Neural cell (in vitro differentiated cells): ENCODE results near the gene OR8J3. TPM values are rescaled to one million over a fixed set of nuclear protein-coding genes. Genes with fewer than 3 reads are reported as not detected.

Source experiments
- H2AFZ ChIP-seq: fragments of 200-600, 300-800 bp; sonication (generic), shearing (Covaris generic); 2 replicates; pipeline ENCODE4 v1.6.0; 2014; ENCODE audit warnings: low read depth, mild to moderate bottlenecking, antibody characterized with exemption, low read length, moderate library complexity
- H3F3A ChIP-seq: fragments of 200-600 bp; shearing (Covaris generic); 2 replicates; pipeline ENCODE4 v1.6.1; 2016; ENCODE audit warnings: mild to moderate bottlenecking, moderate library complexity, mixed read lengths, antibody characterized with exemption, low read length; ENCODE audit not compliant: insufficient read depth, poor library complexity, severe bottlenecking
- H3K27ac ChIP-seq: fragments of 200-600, 300-800 bp; sonication (generic), shearing (Covaris generic); 2 replicates; pipeline ENCODE4 v1.5.1; 2014; ENCODE audit warnings: mild to moderate bottlenecking, low read length, moderate library complexity
- H3K27me3 ChIP-seq: fragments of 300-800, 200-600 bp; sonication (generic), shearing (Covaris generic); 2 replicates; pipeline ENCODE4 v1.6.0; 2014; ENCODE audit warnings: mild to moderate bottlenecking, low read depth, low read length, moderate library complexity; ENCODE audit not compliant: insufficient read depth
- H3K36me3 ChIP-seq: fragments of 300-800, 200-600 bp; sonication (generic), shearing (Covaris generic); 2 replicates; pipeline ENCODE4 v1.5.1; 2014; ENCODE audit warnings: mild to moderate bottlenecking, antibody characterized with exemption, low read length, moderate library complexity; ENCODE audit not compliant: insufficient read depth
- H3K4me2 ChIP-seq: fragments of 300-800, 200-600 bp; sonication (generic), shearing (Covaris generic); 2 replicates; pipeline ENCODE4 v1.6.0; 2014; ENCODE audit warnings: mild to moderate bottlenecking, low read length
- H3K4me3 ChIP-seq: fragments of 300-800, 200-600 bp; sonication (generic), shearing (Covaris generic); 2 replicates; pipeline ENCODE4 v1.5.1; 2014; ENCODE audit warnings: mild to moderate bottlenecking, low read length, moderate library complexity
- H3K79me2 ChIP-seq: fragments of 200-600 bp; shearing (Covaris generic); replicated peaks from 2 replicates; pipeline ENCODE4 v1.6.0; 2014; ENCODE audit warnings: mild to moderate bottlenecking, low read length, moderate library complexity; ENCODE audit not compliant: insufficient read depth
- H3K9ac ChIP-seq: fragments of 300-800, 200-600 bp; sonication (generic), shearing (Covaris generic); 2 replicates; pipeline ENCODE4 v1.6.1; 2016; ENCODE audit warnings: mild to moderate bottlenecking, low read length, mixed read lengths
- H3K9me2 ChIP-seq: fragments of 200-600 bp; shearing (Covaris generic); 2 replicates; pipeline ENCODE4 v1.6.1; 2016; ENCODE audit warnings: mild to moderate bottlenecking, low read length, mixed read lengths; ENCODE audit not compliant: insufficient read depth
- H3K9me3 ChIP-seq: fragments of 200-600, 300-800 bp; sonication (generic), shearing (Covaris generic); 2 replicates; pipeline ENCODE4 v1.6.1; 2016; ENCODE audit warnings: mild to moderate bottlenecking, mixed run types, low read length, moderate library complexity, mixed read lengths
- H4K20me1 ChIP-seq: fragments of 200-600 bp; shearing (Covaris generic); 2 replicates; pipeline ENCODE4 v1.6.1; 2016; ENCODE audit warnings: mild to moderate bottlenecking, mixed run types; ENCODE audit not compliant: insufficient read depth
- EP300 ChIP-seq: fragments of 450-650 bp; conservative IDR thresholded peaks from 2 replicates; pipeline ENCODE4 v1.6.1; 2014; ENCODE audit warnings: antibody characterized with exemption, mild to moderate bottlenecking, moderate library complexity; ENCODE audit not compliant: poor library complexity, severe bottlenecking
- EZH2 ChIP-seq: fragments of 200-600, 300-800 bp; shearing (Covaris generic), sonication (generic); IDR thresholded peaks from 2 replicates; pipeline ENCODE4 v1.6.1; 2014; ENCODE audit warnings: antibody characterized with exemption, low read length, borderline replicate concordance, mild to moderate bottlenecking; ENCODE audit not compliant: insufficient read depth, poor library complexity, severe bottlenecking
- MXI1 ChIP-seq: fragments of 450-650 bp; conservative IDR thresholded peaks from 2 replicates; pipeline ENCODE4 v1.6.1; 2014; ENCODE audit warnings: antibody characterized with exemption, mild to moderate bottlenecking; ENCODE audit not compliant: poor library complexity, severe bottlenecking
- POLR2AphosphoS5 ChIP-seq: IDR thresholded peaks from 2 replicates; pipeline ENCODE4 v1.6.1; 2012
- RAD21 ChIP-seq: fragments of 450-650 bp; conservative IDR thresholded peaks from 2 replicates; pipeline ENCODE4 v1.6.1; 2014; ENCODE audit warnings: antibody characterized with exemption, mild to moderate bottlenecking, moderate library complexity
- REST ChIP-seq: IDR thresholded peaks from 2 replicates; pipeline ENCODE4 v1.6.1; 2012; ENCODE audit warnings: borderline replicate concordance
- SMC3 ChIP-seq: fragments of 450-650 bp; conservative IDR thresholded peaks from 2 replicates; pipeline ENCODE4 v1.6.1; 2014; ENCODE audit warnings: antibody characterized with exemption, mild to moderate bottlenecking, moderate library complexity; ENCODE audit not compliant: poor library complexity
- TAF1 ChIP-seq: IDR thresholded peaks from 2 replicates; pipeline ENCODE4 v1.6.1; 2012; ENCODE audit warnings: low read depth
- polyA minus RNA-seq: library from RNA; depleted of rRNA, polyadenylated mRNA; stranded (reverse); fragments of >200 nt; gene quantifications from 2 replicates; pipeline ENCODE4 v1.2.3, GENCODE V29; 2014
- polyA plus RNA-seq: library from polyadenylated mRNA; depleted of rRNA; stranded (reverse); fragments of >200 nt; gene quantifications from 2 replicates; pipeline ENCODE4 v1.2.3, GENCODE V29; 2014
- TF ChIP-seq, protein P1 (sequence below): fragments of 450-650 bp; IDR thresholded peaks from 2 replicates; pipeline ENCODE4 v1.5.1; 2014; ENCODE audit warnings: antibody characterized with exemption, mild to moderate bottlenecking, moderate library complexity; ENCODE audit not compliant: poor library complexity, severe bottlenecking

Gene OR8J3, protein sequence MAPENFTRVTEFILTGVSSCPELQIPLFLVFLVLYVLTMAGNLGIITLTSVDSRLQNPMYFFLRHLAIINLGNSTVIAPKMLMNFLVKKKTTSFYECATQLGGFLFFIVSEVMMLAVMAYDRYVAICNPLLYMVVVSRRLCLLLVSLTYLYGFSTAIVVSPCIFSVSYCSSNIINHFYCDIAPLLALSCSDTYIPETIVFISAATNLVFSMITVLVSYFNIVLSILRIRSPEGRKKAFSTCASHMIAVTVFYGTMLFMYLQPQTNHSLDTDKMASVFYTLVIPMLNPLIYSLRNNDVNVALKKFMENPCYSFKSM
- polyA plus RNA-seq = not detected in 2 replicates
- not detected in 2 replicates for polyA minus RNA-seq

- H3K4me3 ChIP-seq = no peak within 1 kb of the TSS
- H3K9me3 ChIP-seq = no peaks in the 10 kb centered on the region
- no peak within 1 kb of the TSS for H3K9ac ChIP-seq
- H4K20me1 ChIP-seq = no peaks in the 10 kb centered on the region
- no peaks in the 10 kb centered on the region for H3F3A ChIP-seq
- no peaks in the 10 kb centered on the region for H3K79me2 ChIP-seq
- no peaks in the 10 kb centered on the region for H3K9me2 ChIP-seq
- H3K27ac ChIP-seq = no peak within 1 kb of the TSS
- TF ChIP-seq, protein P1, sequence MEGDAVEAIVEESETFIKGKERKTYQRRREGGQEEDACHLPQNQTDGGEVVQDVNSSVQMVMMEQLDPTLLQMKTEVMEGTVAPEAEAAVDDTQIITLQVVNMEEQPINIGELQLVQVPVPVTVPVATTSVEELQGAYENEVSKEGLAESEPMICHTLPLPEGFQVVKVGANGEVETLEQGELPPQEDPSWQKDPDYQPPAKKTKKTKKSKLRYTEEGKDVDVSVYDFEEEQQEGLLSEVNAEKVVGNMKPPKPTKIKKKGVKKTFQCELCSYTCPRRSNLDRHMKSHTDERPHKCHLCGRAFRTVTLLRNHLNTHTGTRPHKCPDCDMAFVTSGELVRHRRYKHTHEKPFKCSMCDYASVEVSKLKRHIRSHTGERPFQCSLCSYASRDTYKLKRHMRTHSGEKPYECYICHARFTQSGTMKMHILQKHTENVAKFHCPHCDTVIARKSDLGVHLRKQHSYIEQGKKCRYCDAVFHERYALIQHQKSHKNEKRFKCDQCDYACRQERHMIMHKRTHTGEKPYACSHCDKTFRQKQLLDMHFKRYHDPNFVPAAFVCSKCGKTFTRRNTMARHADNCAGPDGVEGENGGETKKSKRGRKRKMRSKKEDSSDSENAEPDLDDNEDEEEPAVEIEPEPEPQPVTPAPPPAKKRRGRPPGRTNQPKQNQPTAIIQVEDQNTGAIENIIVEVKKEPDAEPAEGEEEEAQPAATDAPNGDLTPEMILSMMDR = no peak
- TF ChIP-seq EP300 (no peak), REST (no peak), TAF1 (no peak), MXI1 (no peak), SMC3 (no peak), POLR2AphosphoS5 (no peak), RAD21 (no peak), EZH2 (no peak)
- no peaks in the 10 kb centered on the region for H3K27me3 ChIP-seq
- H3K4me2 ChIP-seq = no peak within 1 kb of the TSS
- no peak within 1 kb of the TSS for H2AFZ ChIP-seq
- H3K36me3 ChIP-seq = no peaks in the 10 kb centered on the region
Observed at GRCh38 chr11:56140151-56140661, at the start of gene OR8J3. Gene OR8J3 (minus strand): TSS chr11:56140201. CDS start chr11:56137718, 2,483 bp downstream.

- Histone ChIP-seq H3K9ac (no peak overlapping the region), H4K20me1 (no peaks in the 10 kb centered on the region), H2AFZ (no peak overlapping the region), H3K79me2 (no peaks in the 10 kb centered on the region), H3K36me3 (no peaks in the 10 kb centered on the region), H3K27me3 (no peaks in the 10 kb centered on the region), H3K4me2 (no peak overlapping the region), H3K4me3 (no peak overlapping the region), H3K9me3 (no peaks in the 10 kb centered on the region), H3K9me2 (no peaks in the 10 kb centered on the region), H3K27ac (no peak overlapping the region), H3F3A (no peaks in the 10 kb centered on the region)
- TF ChIP-seq EP300 = no peak
- no peak for TF ChIP-seq REST
- no peak for TF ChIP-seq POLR2AphosphoS5
- TF ChIP-seq RAD21 = no peak
- TF ChIP-seq, protein P1 = no peak
- TF ChIP-seq EZH2 = no peak
- no peak for TF ChIP-seq TAF1
- TF ChIP-seq SMC3 = no peak
- no peak for TF ChIP-seq MXI1
Observed at GRCh38 chr11:56188602-56189001, 48.6 kb upstream of the OR8J3 start.
